Caco-2 (cell line): ENCODE results near the gene BTNL9. TPM values are rescaled to one million over a fixed set of nuclear protein-coding genes. Genes with fewer than 3 reads are reported as not detected.

Source experiments
- BruUV-seq: library from RNA; stranded (reverse); fragments of 400-500 nt; replicated peaks from 2 replicates; lab custom pipeline; 2021; lab: Mats Ljungman, UMichigan
- CTCF ChIA-PET: fragments of 300-600 bp; sonication (Branson Sonifier 250); formaldehyde crosslinking; loops from one replicate; lab custom pipeline; 2022; ENCODE audit warnings: antibody characterized with exemption; lab: Charles Lee
- POLR2A ChIA-PET: fragments of 300-600 bp; sonication (Branson Sonifier 250); formaldehyde crosslinking; loops from one replicate; lab custom pipeline; 2022; ENCODE audit warnings: antibody characterized with exemption; lab: Charles Lee
- DNase-seq, 2 experiments: peaks; one replicate each; pipeline versions ENCODE4 v3.0.0 to v3.0.0-alpha.2; 2020 to 2022
- H3K27me3 ChIP-seq: replicated peaks from 2 replicates; pipeline ENCODE4 v1.6.0; 2011; ENCODE audit warnings: low read length; ENCODE audit not compliant: control insufficient read depth, insufficient read depth
- H3K36me3 ChIP-seq: 2 replicates; pipeline ENCODE4 v1.5.1; 2011; ENCODE audit warnings: low read length; ENCODE audit not compliant: control insufficient read depth, insufficient read depth
- H3K4me1 ChIP-seq: fragments of 250-450 bp; sonication (Bioruptor Pico); 2 replicates; pipeline ENCODE4 v1.5.1; 2020; ENCODE audit warnings: mild to moderate bottlenecking
- H3K4me3 ChIP-seq: 2 replicates; pipeline ENCODE4 v1.5.1; 2011; ENCODE audit warnings: low read depth, mild to moderate bottlenecking, control low read depth, low read length
- H3K9me3 ChIP-seq: fragments of 250-450 bp; sonication (Bioruptor Pico); 2 replicates; pipeline ENCODE4 v1.5.1; 2020; ENCODE audit warnings: mild to moderate bottlenecking, moderate library complexity
- H3K27ac Mint-ChIP-seq: one replicate; pipeline ENCODE4 v1.8.0; 2022; ENCODE audit warnings: mixed read lengths; ENCODE audit not compliant: unreplicated experiment
- H3K27me3 Mint-ChIP-seq: one replicate; pipeline ENCODE4 v1.8.0; 2022; ENCODE audit warnings: mixed read lengths; ENCODE audit not compliant: insufficient read depth, unreplicated experiment
- H3K36me3 Mint-ChIP-seq: one replicate; pipeline ENCODE4 v1.8.0; 2022; ENCODE audit warnings: mild to moderate bottlenecking, mixed read lengths; ENCODE audit not compliant: insufficient read depth, unreplicated experiment
- H3K4me1 Mint-ChIP-seq: one replicate; pipeline ENCODE4 v1.8.0; 2022; ENCODE audit warnings: low read depth, mixed read lengths; ENCODE audit not compliant: unreplicated experiment
- H3K4me3 Mint-ChIP-seq: one replicate; pipeline ENCODE4 v1.8.0; 2022; ENCODE audit warnings: mild to moderate bottlenecking, moderate library complexity, mixed read lengths; ENCODE audit not compliant: unreplicated experiment
- H3K9me3 Mint-ChIP-seq: one replicate; pipeline ENCODE4 v1.8.0; 2022; ENCODE audit warnings: mixed read lengths; ENCODE audit not compliant: unreplicated experiment
- intact Hi-C: fragments of 100-400 bp; cut with micrococcal nuclease; formaldehyde crosslinking; loops from one replicate; pipeline ENCODE4 v1.10.0; 2022; ENCODE audit not compliant: unreplicated experiment
- total RNA-seq: library from RNA; stranded (reverse); gene quantifications from 2 replicates; pipeline ENCODE4 v1.2.3, GENCODE V29; 2022
- TF ChIP-seq, protein P1 (sequence below), 2 experiments: fragments of 200-600 bp in 1 of 2; IDR thresholded peaks; 1 replicate in 1 of 2; 2 replicates in 1 of 2; pipeline versions ENCODE4 v1.5.1 to v1.8.0; 2011 to 2022; ENCODE audit warnings: antibody characterized with exemption in 1 of 2, control low read depth in 1 of 2, inconsistent platforms in 1 of 2, low read depth in 1 of 2, low read length in 1 of 2, mild to moderate bottlenecking in 1 of 2, moderate library complexity in 1 of 2; ENCODE audit not compliant: insufficient read depth in 1 of 2, severe bottlenecking in 1 of 2, unreplicated experiment in 1 of 2

The BTNL9 gene
- total RNA-seq, 1 experiment from 2014 or later = 8.4 TPM

DNA sequence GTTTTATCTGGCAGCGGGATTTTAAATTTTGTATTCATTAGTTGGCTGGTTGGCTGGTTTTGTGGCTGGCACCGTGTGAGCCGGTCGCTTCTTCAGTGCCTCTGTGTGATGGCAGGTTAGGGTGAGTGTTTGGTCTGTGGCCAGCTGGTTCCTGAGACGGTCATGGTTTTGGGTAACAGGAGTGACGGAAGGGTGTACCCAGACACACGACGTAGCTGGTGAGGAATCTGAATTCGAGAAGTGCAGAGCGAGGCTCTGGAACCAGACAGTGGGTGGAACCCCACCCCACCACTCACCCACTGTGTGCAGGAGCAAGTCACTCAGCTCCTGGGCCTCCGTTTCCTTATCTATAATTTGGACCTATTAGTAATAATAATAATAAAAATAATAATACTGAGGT, 2.7 kb downstream of the BTNL9 start:
- Mint-ChIP-seq H3K9me3 (no peaks in the 10 kb centered on the region), H3K4me3 (no peak overlapping the region), H3K27me3 (peaks cover 5% of the 10 kb centered on the region), H3K4me1 (no peaks in the 10 kb centered on the region), H3K36me3 (no peaks in the 10 kb centered on the region), H3K27ac (no peak overlapping the region)
- intact Hi-C loops = loop anchor here (5.0 kb wide), 1 partner anchor 255 kb away; no protein-coding TSS in a partner anchor
- no TSS peak for BruUV-seq
- Histone ChIP-seq H3K36me3 (no peaks in the 10 kb centered on the region), H3K9me3 (no peaks in the 10 kb centered on the region), H3K27me3 (no peaks in the 10 kb centered on the region), H3K4me1 (no peaks in the 10 kb centered on the region), H3K4me3 (no peak overlapping the region)
- CTCF ChIA-PET = no interaction called here
- POLR2A ChIA-PET = no interaction called here
- TF ChIP-seq, protein P1, sequence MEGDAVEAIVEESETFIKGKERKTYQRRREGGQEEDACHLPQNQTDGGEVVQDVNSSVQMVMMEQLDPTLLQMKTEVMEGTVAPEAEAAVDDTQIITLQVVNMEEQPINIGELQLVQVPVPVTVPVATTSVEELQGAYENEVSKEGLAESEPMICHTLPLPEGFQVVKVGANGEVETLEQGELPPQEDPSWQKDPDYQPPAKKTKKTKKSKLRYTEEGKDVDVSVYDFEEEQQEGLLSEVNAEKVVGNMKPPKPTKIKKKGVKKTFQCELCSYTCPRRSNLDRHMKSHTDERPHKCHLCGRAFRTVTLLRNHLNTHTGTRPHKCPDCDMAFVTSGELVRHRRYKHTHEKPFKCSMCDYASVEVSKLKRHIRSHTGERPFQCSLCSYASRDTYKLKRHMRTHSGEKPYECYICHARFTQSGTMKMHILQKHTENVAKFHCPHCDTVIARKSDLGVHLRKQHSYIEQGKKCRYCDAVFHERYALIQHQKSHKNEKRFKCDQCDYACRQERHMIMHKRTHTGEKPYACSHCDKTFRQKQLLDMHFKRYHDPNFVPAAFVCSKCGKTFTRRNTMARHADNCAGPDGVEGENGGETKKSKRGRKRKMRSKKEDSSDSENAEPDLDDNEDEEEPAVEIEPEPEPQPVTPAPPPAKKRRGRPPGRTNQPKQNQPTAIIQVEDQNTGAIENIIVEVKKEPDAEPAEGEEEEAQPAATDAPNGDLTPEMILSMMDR (IDR thresholded peaks at IDR 0.05; ENCODE audit: insufficient read depth in 1 of 2, low read depth in 1 of 2, low read length in 1 of 2, severe bottlenecking in 1 of 2, unreplicated experiment in 1 of 2) = no peak
- no peak for DNase-seq

DNA sequence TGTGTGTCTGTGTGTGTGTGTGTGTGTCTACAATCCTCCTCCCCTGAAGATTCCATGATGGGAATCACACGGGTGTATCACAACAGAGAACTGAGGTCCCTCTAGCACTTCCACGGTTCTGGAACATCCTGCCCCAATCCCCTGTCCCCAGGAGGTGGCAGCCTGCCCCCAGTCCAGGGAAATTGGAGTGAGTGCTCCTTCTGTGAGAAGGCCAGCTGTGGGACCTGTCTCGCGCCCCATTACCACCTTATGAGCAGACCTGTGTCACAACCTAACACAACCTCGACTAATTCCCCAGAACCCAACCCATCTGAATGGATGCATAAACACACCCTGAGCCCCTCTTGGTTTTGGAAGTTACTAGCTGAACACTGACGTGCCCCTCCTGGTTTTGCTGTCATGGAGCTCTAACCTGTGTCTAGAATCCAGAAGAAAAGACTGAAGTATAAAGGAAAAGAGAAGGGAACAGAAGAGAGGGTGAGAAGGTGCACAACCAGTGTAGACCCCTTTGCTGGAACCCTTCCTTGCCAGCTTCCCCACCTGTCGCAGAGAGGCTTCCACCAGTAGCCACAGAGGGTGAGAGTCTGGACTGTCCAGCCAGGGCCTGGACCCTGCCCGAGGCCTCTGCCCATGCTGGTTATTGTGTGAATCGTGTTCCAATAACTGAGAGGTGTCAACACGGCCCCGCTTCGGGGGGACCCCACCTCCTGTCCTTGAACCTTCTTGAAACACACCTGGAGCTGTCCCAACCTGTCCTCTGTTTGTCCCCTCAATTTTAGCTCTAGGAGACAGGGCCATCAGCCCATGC, 3.4 kb downstream of the BTNL9 start:
- ChIA-PET POLR2A (no interaction called here), CTCF (interaction anchor here (1.1 kb wide), 1 partner anchor 141 kb away, joined by 7 read pairs; no protein-coding TSS in a partner anchor)
- DNase-seq = peak in 1 of 2 experiments; percentile 44
- Mint-ChIP-seq H3K4me3 (no peak overlapping the region), H3K36me3 (no peaks in the 10 kb centered on the region), H3K27me3 (peaks cover 5% of the 10 kb centered on the region), H3K9me3 (no peaks in the 10 kb centered on the region), H3K27ac (no peak overlapping the region), H3K4me1 (no peaks in the 10 kb centered on the region)
- Histone ChIP-seq H3K9me3 (no peaks in the 10 kb centered on the region), H3K36me3 (no peaks in the 10 kb centered on the region), H3K27me3 (no peaks in the 10 kb centered on the region), H3K4me1 (no peaks in the 10 kb centered on the region), H3K4me3 (no peak overlapping the region)
- intact Hi-C loops = loop anchor here (5.0 kb wide), 1 partner anchor 256 kb away; no protein-coding TSS in a partner anchor
- BruUV-seq = no TSS peak
- TF ChIP-seq, protein P1 (IDR thresholded peaks at IDR 0.05; ENCODE audit: insufficient read depth in 1 of 2, low read depth in 1 of 2, low read length in 1 of 2, severe bottlenecking in 1 of 2, unreplicated experiment in 1 of 2) = peak; percentile 24 to 34

DNA sequence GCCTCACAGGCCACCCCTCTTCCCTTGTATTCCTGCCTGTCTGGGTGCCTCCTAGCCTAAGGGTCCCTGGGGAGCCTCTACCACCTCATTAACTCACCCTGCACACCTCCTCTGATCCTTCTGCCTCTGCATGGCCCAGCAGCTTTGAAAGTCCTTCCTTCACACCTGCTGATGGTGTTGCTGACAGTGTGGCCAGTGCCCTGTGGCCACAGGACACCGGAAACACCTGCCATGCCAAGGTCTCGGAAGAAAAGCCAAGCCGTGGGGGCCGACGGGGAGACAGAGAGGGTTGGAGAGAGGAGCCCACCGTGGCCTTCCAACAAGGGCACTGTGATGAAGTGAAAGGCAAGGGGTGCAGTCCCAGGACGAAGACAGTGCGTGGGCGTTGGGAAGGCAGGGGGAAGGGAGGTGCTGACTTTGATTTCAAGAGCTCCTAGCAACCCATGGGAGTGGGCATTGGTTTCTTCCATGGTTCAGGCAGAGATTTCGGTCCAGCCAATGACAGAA, 4.1 kb downstream of the BTNL9 start:
- Mint-ChIP-seq H3K4me1 (no peaks in the 10 kb centered on the region), H3K27ac (no peak overlapping the region), H3K9me3 (no peaks in the 10 kb centered on the region), H3K36me3 (no peaks in the 10 kb centered on the region), H3K4me3 (no peak overlapping the region), H3K27me3 (peaks cover 6% of the 10 kb centered on the region)
- Histone ChIP-seq H3K27me3 (no peaks in the 10 kb centered on the region), H3K4me3 (no peak overlapping the region), H3K9me3 (no peaks in the 10 kb centered on the region), H3K4me1 (no peaks in the 10 kb centered on the region), H3K36me3 (no peaks in the 10 kb centered on the region)
- intact Hi-C loops = loop anchor here (5.0 kb wide), 1 partner anchor 257 kb away; no protein-coding TSS in a partner anchor
- ChIA-PET CTCF (interaction anchor here (1.1 kb wide), 1 partner anchor 141 kb away, joined by 7 read pairs; no protein-coding TSS in a partner anchor), POLR2A (no interaction called here)
- no peak for DNase-seq
- TF ChIP-seq, protein P1 (IDR thresholded peaks at IDR 0.05; ENCODE audit: insufficient read depth in 1 of 2, low read depth in 1 of 2, low read length in 1 of 2, severe bottlenecking in 1 of 2, unreplicated experiment in 1 of 2) = no peak
- BruUV-seq = no TSS peak
